HCT116 (cell line): ENCODE data around the gene ENPP6.

Experiments used
- CEBPB ChIP-seq: IDR thresholded peaks from 2 replicates; pipeline ENCODE4 v1.6.1; 2012; ENCODE audit warnings: low read depth
- JUND ChIP-seq: IDR thresholded peaks from 2 replicates; pipeline ENCODE4 v1.6.1; 2012
- POLR2A ChIP-seq: IDR thresholded peaks from 2 replicates; pipeline ENCODE4 v1.7.0; 2011; ENCODE audit warnings: borderline replicate concordance; ENCODE audit not compliant: insufficient read depth, insufficient read length; ENCODE audit errors: extremely low read depth
- POLR2AphosphoS5 ChIP-seq: IDR thresholded peaks from 2 replicates; pipeline ENCODE4 v1.6.1; 2011; ENCODE audit warnings: mild to moderate bottlenecking, low read depth, low read length, moderate library complexity
- SRF ChIP-seq: IDR thresholded peaks from 2 replicates; pipeline ENCODE4 v1.6.1; 2012; ENCODE audit warnings: low read depth
- YY1 ChIP-seq: IDR thresholded peaks from 2 replicates; pipeline ENCODE4 v1.6.1; 2011; ENCODE audit warnings: low read length, low read depth, moderate library complexity, mild to moderate bottlenecking; ENCODE audit not compliant: insufficient replicate concordance; ENCODE audit errors: extremely low read depth
- TF ChIP-seq, protein P1 (sequence below), 3 experiments: fragments of 200-600 bp in 1 of 3; sonication (generic) in 1 of 3; IDR thresholded peaks in 2 of 3; conservative IDR thresholded peaks in 1 of 3; 2 replicates each; pipeline ENCODE4 v1.5.1; 2012 to 2017; ENCODE audit warnings: low read depth in 2 of 3, low read length in 2 of 3, antibody characterized with exemption in 1 of 3, borderline replicate concordance in 1 of 3, control low read depth in 1 of 3, mild to moderate bottlenecking in 1 of 3, mixed read lengths in 1 of 3, mixed run types in 1 of 3, moderate library complexity in 1 of 3; ENCODE audit not compliant: insufficient read depth in 1 of 3
- TF ChIP-seq, protein P2 (sequence below): IDR thresholded peaks from 2 replicates; pipeline ENCODE4 v1.6.1; 2012; ENCODE audit warnings: low read depth

DNA sequence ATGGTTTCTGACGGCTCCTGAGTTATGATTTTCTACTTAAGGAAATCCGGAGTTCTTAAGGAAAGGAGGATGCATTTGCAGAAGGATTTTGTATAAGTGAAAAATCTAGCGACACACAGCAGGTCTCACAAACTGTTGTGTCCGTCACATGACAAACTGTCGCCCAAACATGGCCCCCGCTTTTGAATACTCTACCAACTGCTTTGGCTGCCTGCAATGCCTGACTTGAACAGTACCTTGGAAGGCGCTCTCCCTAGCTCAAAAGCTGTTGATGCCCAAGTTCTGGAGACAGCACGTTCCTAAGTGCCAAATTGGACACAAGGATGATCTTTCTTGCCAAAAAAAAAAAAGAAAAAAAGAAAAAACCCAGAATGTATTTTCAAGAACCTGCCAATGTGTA, 103.2 kb downstream of the ENPP6 start:
- TF ChIP-seq, protein P1, sequence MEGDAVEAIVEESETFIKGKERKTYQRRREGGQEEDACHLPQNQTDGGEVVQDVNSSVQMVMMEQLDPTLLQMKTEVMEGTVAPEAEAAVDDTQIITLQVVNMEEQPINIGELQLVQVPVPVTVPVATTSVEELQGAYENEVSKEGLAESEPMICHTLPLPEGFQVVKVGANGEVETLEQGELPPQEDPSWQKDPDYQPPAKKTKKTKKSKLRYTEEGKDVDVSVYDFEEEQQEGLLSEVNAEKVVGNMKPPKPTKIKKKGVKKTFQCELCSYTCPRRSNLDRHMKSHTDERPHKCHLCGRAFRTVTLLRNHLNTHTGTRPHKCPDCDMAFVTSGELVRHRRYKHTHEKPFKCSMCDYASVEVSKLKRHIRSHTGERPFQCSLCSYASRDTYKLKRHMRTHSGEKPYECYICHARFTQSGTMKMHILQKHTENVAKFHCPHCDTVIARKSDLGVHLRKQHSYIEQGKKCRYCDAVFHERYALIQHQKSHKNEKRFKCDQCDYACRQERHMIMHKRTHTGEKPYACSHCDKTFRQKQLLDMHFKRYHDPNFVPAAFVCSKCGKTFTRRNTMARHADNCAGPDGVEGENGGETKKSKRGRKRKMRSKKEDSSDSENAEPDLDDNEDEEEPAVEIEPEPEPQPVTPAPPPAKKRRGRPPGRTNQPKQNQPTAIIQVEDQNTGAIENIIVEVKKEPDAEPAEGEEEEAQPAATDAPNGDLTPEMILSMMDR (IDR thresholded peaks at IDR 0.05 in 2 of 3, conservative IDR thresholded peaks at IDR 0.05 in 1 of 3; ENCODE audit: borderline replicate concordance in 1 of 3, insufficient read depth in 1 of 3, low read depth in 2 of 3, low read length in 2 of 3), result no peak
- TF ChIP-seq JUND (no peak), POLR2A (no peak), SRF (no peak), YY1 (no peak), CEBPB (no peak), POLR2AphosphoS5 (no peak)
- TF ChIP-seq, protein P2, sequence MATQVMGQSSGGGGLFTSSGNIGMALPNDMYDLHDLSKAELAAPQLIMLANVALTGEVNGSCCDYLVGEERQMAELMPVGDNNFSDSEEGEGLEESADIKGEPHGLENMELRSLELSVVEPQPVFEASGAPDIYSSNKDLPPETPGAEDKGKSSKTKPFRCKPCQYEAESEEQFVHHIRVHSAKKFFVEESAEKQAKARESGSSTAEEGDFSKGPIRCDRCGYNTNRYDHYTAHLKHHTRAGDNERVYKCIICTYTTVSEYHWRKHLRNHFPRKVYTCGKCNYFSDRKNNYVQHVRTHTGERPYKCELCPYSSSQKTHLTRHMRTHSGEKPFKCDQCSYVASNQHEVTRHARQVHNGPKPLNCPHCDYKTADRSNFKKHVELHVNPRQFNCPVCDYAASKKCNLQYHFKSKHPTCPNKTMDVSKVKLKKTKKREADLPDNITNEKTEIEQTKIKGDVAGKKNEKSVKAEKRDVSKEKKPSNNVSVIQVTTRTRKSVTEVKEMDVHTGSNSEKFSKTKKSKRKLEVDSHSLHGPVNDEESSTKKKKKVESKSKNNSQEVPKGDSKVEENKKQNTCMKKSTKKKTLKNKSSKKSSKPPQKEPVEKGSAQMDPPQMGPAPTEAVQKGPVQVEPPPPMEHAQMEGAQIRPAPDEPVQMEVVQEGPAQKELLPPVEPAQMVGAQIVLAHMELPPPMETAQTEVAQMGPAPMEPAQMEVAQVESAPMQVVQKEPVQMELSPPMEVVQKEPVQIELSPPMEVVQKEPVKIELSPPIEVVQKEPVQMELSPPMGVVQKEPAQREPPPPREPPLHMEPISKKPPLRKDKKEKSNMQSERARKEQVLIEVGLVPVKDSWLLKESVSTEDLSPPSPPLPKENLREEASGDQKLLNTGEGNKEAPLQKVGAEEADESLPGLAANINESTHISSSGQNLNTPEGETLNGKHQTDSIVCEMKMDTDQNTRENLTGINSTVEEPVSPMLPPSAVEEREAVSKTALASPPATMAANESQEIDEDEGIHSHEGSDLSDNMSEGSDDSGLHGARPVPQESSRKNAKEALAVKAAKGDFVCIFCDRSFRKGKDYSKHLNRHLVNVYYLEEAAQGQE, result no peak
